Adrenal gland (tissue), 5 donors: ENCODE results near the gene ERCC2.

ENCODE experiments used
- POLR2A ChIP-seq, 2 donors: fragments of 450-650 bp; IDR thresholded peaks; one replicate each; pipeline ENCODE4 v1.6.1; 2017; ENCODE audit warnings: antibody characterized with exemption in 2 of 2, mild to moderate bottlenecking in 2 of 2, moderate library complexity in 1 of 2
- TF ChIP-seq, protein P1 (sequence below), 6 experiments: fragments of 450-650 bp in 4 of 6; fragments of 200-600 bp in 2 of 6; sonication (generic) in 1 of 6; IDR thresholded peaks; 1 replicate in 5 of 6; 2 replicates in 1 of 6; pipeline versions ENCODE4 v1.5.1 to v1.8.0; 2016 to 2021; ENCODE audit warnings: antibody characterized with exemption in 6 of 6, mild to moderate bottlenecking in 2 of 6, moderate library complexity in 1 of 6
- donor health status: DM: no; HTN: no; CAD: no.

DNA sequence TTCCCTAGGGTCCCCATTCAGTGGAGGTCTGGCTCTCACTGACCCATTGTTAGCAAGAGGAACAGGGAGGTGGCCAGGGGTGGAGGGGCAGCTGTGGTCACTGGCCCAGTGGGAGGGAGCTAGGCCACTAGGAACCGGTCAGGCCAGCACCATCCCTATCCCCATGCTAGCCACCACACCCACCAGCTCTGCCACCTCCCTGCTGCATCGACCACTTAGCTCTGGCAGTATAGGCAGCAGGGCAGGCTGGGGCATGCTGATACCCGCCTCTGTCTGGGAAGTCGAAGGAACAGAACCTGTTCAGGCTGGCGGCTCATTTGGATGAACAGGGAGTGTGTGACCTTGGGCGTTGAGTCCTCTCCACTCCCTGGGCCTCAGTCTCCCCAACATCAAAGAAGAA, 29.8 kb upstream of the ERCC2 start:
- TF ChIP-seq, protein P1, sequence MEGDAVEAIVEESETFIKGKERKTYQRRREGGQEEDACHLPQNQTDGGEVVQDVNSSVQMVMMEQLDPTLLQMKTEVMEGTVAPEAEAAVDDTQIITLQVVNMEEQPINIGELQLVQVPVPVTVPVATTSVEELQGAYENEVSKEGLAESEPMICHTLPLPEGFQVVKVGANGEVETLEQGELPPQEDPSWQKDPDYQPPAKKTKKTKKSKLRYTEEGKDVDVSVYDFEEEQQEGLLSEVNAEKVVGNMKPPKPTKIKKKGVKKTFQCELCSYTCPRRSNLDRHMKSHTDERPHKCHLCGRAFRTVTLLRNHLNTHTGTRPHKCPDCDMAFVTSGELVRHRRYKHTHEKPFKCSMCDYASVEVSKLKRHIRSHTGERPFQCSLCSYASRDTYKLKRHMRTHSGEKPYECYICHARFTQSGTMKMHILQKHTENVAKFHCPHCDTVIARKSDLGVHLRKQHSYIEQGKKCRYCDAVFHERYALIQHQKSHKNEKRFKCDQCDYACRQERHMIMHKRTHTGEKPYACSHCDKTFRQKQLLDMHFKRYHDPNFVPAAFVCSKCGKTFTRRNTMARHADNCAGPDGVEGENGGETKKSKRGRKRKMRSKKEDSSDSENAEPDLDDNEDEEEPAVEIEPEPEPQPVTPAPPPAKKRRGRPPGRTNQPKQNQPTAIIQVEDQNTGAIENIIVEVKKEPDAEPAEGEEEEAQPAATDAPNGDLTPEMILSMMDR (IDR thresholded peaks at IDR 0.05) = no peak
- TF ChIP-seq POLR2A (IDR thresholded peaks at IDR 0.05) = no peak
